Kidney (tissue), 14 donors: ENCODE measurements around the gene SEMA5A. TPM values are rescaled to one million over a fixed set of nuclear protein-coding genes. Genes with fewer than 3 reads are reported as not detected.

Experiments
- DNase-seq, 5 donors: peaks; one replicate each; pipeline ENCODE4 v3.0.0-alpha.2; 2013 to 2020
- FAIRE-seq: peaks from 2 replicates; lab custom pipeline; 2012; peaks lifted over from hg19 to GRCh38; lab: Jason Lieb, UNC
- H3K27ac ChIP-seq, 2 donors: one replicate each; pipeline ENCODE4 v1.7.0; 2013; ENCODE audit warnings: low read depth in 2 of 2, low read length in 2 of 2, inconsistent platforms in 1 of 2
- H3K27me3 ChIP-seq: one replicate; pipeline ENCODE4 v1.7.1; 2013; ENCODE audit warnings: low read length, inconsistent platforms; ENCODE audit not compliant: control insufficient read depth, insufficient read depth
- H3K36me3 ChIP-seq, 3 donors: one replicate each; pipeline versions ENCODE4 v1.7.0 to v1.7.1; 2013; ENCODE audit warnings: low read length in 3 of 3, control low read depth in 1 of 3, inconsistent platforms in 1 of 3; ENCODE audit not compliant: insufficient read depth in 3 of 3, control insufficient read depth in 2 of 3
- H3K4me1 ChIP-seq, 3 donors: one replicate each; pipeline versions ENCODE4 v1.7.0 to v1.7.1; 2013; ENCODE audit warnings: low read length in 3 of 3, inconsistent platforms in 1 of 3, low read depth in 1 of 3; ENCODE audit not compliant: control insufficient read depth in 2 of 3, insufficient read depth in 2 of 3
- H3K4me3 ChIP-seq, 3 donors: one replicate each; pipeline versions ENCODE4 v1.7.0 to v1.8.1; 2013; ENCODE audit warnings: low read length in 3 of 3, control low read depth in 1 of 3, inconsistent platforms in 1 of 3
- H3K9ac ChIP-seq, 3 donors: one replicate each; pipeline versions ENCODE4 v1.7.0 to v1.7.1; 2013; ENCODE audit warnings: low read length in 3 of 3, control low read depth in 1 of 3, inconsistent platforms in 1 of 3
- H3K9me3 ChIP-seq, 3 donors: one replicate each; pipeline versions ENCODE4 v1.7.0 to v1.7.1; 2013; ENCODE audit warnings: low read length in 3 of 3, control low read depth in 1 of 3, inconsistent platforms in 1 of 3; ENCODE audit not compliant: control insufficient read depth in 2 of 3, insufficient read depth in 1 of 3
- intact Hi-C: fragments of 100-400 bp; cut with DNase I; formaldehyde crosslinking; loops from one replicate; pipeline ENCODE4 v1.11.1; 2022
- polyA plus RNA-seq: library from polyadenylated mRNA; stranded (reverse); fragments of 350-450 nt; fragmentation: Illumina TruSeq; extraction: RNeasy Lipid Tissue Mini Kit (QIAGEN cat#74804); gene quantifications from one replicate; pipeline ENCODE4 v1.2.3, GENCODE V29; 2014; ENCODE audit warnings: low read depth, low replicate concordance; ENCODE audit not compliant: insufficient read depth
- total RNA-seq: library from RNA; stranded (reverse); fragmentation: NEBNext Ultra II Directional; extraction: Animal tissue kit (Norgen Biotek cat#: 25700); gene quantifications from one replicate; pipeline ENCODE4 v1.2.1, GENCODE V29; 2021
- TF ChIP-seq, protein P1 (sequence below): IDR thresholded peaks from 3 replicates; pipeline ENCODE4 v1.5.1; 2012; ENCODE audit warnings: mild to moderate bottlenecking, moderate library complexity, borderline replicate concordance; ENCODE audit not compliant: insufficient read depth; ENCODE audit errors: extremely low read depth
- donor health status: control.
- donor health status: control.
- donor health status: control.
- donor health status: control.
- donor health status: control.
- donor health status: DM: yes; HTN: yes; CAD: no.
- donor health status: Normal renal cell carcinoma (clear cell type).

SEMA5A gene
- total and polyA plus RNA-seq, 2 donors from 2014 or later, result 7.9 to 23.3 TPM

DNA sequence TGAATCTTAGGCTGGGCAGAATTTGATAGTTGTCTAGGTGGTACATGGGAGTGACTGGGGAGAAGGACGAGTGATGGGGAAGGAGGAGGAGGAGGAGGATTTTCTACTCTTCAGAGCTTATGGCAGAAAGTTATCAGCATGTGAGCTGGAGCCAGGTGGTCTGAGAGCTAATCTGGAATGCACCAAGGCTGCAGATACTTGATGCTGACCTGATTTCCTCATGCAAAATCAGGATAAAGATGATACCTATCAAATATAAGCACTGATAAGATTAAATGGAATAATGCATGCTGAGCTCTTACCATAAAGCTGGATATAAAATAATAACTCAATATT, 250.4 kb downstream of the SEMA5A start:
- DNase-seq, result no peak
- H3K27me3 ChIP-seq, result no peaks in the 10 kb centered on the region
- intact Hi-C loops, result no loop called here
- H3K9ac ChIP-seq, result no peak overlapping the region
- TF ChIP-seq, protein P1, sequence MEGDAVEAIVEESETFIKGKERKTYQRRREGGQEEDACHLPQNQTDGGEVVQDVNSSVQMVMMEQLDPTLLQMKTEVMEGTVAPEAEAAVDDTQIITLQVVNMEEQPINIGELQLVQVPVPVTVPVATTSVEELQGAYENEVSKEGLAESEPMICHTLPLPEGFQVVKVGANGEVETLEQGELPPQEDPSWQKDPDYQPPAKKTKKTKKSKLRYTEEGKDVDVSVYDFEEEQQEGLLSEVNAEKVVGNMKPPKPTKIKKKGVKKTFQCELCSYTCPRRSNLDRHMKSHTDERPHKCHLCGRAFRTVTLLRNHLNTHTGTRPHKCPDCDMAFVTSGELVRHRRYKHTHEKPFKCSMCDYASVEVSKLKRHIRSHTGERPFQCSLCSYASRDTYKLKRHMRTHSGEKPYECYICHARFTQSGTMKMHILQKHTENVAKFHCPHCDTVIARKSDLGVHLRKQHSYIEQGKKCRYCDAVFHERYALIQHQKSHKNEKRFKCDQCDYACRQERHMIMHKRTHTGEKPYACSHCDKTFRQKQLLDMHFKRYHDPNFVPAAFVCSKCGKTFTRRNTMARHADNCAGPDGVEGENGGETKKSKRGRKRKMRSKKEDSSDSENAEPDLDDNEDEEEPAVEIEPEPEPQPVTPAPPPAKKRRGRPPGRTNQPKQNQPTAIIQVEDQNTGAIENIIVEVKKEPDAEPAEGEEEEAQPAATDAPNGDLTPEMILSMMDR, result no peak
- H3K9me3 ChIP-seq, result no peaks in the 10 kb centered on the region
- H3K27ac ChIP-seq, result no peak overlapping the region
- no peaks in the 10 kb centered on the region for H3K4me1 ChIP-seq
- H3K4me3 ChIP-seq, result no peak overlapping the region
- H3K36me3 ChIP-seq, result no peaks in the 10 kb centered on the region
- no peak for FAIRE-seq

DNA sequence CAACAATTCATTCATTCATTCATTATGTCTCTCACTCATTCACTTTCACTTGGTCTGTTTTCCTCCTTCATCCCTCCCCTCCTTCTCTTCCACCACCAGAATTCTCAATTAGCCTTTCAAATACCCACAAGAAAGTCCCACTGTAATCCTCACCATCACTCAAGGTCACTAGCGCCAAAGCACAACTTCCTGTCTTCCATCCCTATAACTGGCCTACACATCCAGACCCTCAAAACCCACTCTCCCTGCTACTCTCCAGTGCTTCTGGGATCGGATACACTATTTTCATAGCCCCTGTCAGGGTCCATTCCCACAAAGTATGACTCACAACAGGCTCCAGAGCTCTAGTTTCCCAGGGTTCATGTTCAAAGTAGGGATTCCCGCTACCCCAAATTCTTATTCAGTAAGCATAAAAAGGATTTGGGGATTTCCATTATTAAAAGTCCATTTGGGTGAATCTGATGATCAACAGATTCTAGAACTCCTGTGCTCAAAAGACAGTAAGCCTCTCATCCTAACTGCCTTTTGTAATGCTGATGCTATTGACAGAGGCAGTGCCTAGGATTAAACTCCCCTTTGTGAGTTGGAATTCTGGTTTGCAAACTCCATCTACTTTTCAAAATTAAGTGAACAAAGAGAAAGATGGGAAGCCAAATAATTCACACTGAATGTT, 250.9 kb downstream of the SEMA5A start:
- no peak for DNase-seq
- Histone ChIP-seq H3K4me3 (no peak overlapping the region), H3K9ac (no peak overlapping the region), H3K4me1 (no peaks in the 10 kb centered on the region), H3K27me3 (no peaks in the 10 kb centered on the region), H3K9me3 (no peaks in the 10 kb centered on the region), H3K27ac (no peak overlapping the region), H3K36me3 (no peaks in the 10 kb centered on the region)
- TF ChIP-seq, protein P1, result no peak
- intact Hi-C loops, result no loop called here
- no peak for FAIRE-seq

DNA sequence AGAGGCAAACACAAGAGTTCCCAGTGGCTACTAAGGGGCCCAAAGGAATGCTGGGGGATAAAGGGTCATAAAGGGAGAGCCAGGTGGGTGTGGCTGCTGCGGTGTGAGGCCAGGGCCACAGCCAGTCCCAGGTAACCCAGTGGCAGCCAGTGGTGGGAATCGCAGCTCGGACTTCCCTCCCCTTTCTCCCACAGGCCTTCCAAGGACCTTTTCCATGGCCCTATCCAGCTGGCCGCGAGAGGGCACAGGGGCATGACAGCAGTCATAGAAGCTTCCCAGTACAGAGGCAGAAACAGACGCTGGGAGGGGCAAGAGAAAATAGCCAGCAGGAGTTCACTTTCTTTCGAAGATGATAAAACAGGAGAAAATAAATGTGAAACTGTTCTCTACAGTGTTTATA, 257.6 kb downstream of the SEMA5A start:
- Histone ChIP-seq H3K36me3 (no peaks in the 10 kb centered on the region), H3K27me3 (no peaks in the 10 kb centered on the region), H3K9me3 (no peaks in the 10 kb centered on the region), H3K9ac (no peak overlapping the region), H3K27ac (no peak overlapping the region), H3K4me3 (no peak overlapping the region), H3K4me1 (peaks cover 0 to 9% (median 2%) of the 10 kb centered on the region in 3 donors)
- no peak for FAIRE-seq
- intact Hi-C loops, result no loop called here
- TF ChIP-seq, protein P1, result no peak
- DNase-seq, result no peak
